Mucosa of rectum (tissue), 2 donors: ENCODE data around the gene DDX6.
"Not testable (repeated sequence)": the region's sequence is repeated elsewhere in the genome, so short reads cannot be mapped to it uniquely, and the experiment has no call there.

Source experiments
- H3K27ac ChIP-seq, 2 donors: one replicate each; pipeline ENCODE4 v1.7.0; 2013; ENCODE audit warnings: inconsistent platforms in 2 of 2, low read depth in 2 of 2, low read length in 2 of 2
- H3K27me3 ChIP-seq, 2 donors: one replicate each; pipeline ENCODE4 v1.7.0; 2013; ENCODE audit warnings: low read length in 2 of 2; ENCODE audit not compliant: control insufficient read depth in 2 of 2, insufficient read depth in 2 of 2
- H3K36me3 ChIP-seq, 2 donors: one replicate each; pipeline ENCODE4 v1.7.0; 2013; ENCODE audit warnings: low read length in 2 of 2; ENCODE audit not compliant: control insufficient read depth in 2 of 2, insufficient read depth in 2 of 2
- H3K4me1 ChIP-seq, 2 donors: one replicate each; pipeline ENCODE4 v1.7.0; 2013; ENCODE audit warnings: low read length in 2 of 2, mild to moderate bottlenecking in 1 of 2; ENCODE audit not compliant: control insufficient read depth in 2 of 2, insufficient read depth in 2 of 2
- H3K4me3 ChIP-seq, 2 donors: one replicate each; pipeline ENCODE4 v1.7.0; 2013; ENCODE audit warnings: low read length in 2 of 2
- H3K9ac ChIP-seq, 2 donors: one replicate each; pipeline ENCODE4 v1.7.0; 2013; ENCODE audit warnings: low read length in 2 of 2, low read depth in 1 of 2, mild to moderate bottlenecking in 1 of 2
- H3K9me3 ChIP-seq, 2 donors: one replicate each; pipeline ENCODE4 v1.7.0; 2013; ENCODE audit warnings: low read length in 2 of 2; ENCODE audit not compliant: control insufficient read depth in 2 of 2
- donor health status: healthy.
- donor health status: Normal muscosa, but diverticular disease.

Gene DDX6

GRCh38 chr11:118720078-118720477 is 70.9 kb downstream of the DDX6 start:
- not testable (repeated sequence) for H3K9me3 ChIP-seq, H3K4me3 ChIP-seq, H3K4me1 ChIP-seq, H3K9ac ChIP-seq, H3K36me3 ChIP-seq, H3K27me3 ChIP-seq, H3K27ac ChIP-seq

DNA sequence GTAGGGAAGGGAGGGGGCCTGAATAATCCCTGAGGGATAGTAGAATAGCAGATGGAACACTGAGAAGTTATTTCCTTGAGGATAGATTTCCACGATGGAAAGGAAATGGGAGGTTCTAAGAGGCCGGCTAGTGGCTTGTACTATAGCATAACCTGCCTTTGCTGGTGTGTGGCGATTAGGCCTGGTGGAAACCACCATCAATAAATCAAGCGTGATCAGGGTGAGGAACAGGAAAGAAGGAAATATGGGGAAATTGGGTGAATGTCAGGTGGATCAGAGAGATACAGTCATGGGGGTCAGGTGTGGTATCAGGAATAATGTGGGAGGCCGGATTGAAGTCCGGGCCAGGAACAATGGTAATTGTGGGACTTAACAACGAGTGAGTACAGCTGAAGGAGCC is 72.4 kb downstream of the DDX6 start:
- not testable (repeated sequence) for H3K27ac ChIP-seq, H3K36me3 ChIP-seq, H3K9me3 ChIP-seq, H3K9ac ChIP-seq, H3K4me1 ChIP-seq, H3K4me3 ChIP-seq, H3K27me3 ChIP-seq

DNA sequence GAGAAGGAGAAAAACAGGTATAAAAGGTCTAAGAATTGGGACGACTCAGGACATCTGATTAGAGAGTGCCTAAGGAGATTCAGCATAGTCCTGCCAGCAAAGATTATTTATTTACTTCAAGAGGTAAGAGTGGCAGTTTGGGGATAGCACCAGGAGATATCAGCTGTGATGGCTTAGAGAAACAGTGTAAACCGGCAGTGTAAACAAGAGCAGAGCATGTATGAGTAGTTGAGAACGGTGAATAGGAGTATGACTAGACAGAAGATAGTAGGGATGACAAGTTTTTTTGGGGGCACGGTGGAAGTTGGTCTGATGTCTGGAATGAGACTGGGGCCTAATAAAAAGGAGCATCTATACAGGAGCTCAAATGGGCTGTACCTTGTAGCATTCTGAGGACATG is 73.2 kb downstream of the DDX6 start:
- H3K36me3 ChIP-seq, H3K27ac ChIP-seq, H3K27me3 ChIP-seq, H3K9ac ChIP-seq, H3K4me3 ChIP-seq, H3K9me3 ChIP-seq, H3K4me1 ChIP-seq: not testable (repeated sequence)

GRCh38 chr11:118717221-118717620 is 73.7 kb downstream of the DDX6 start:
- not testable (repeated sequence) for H3K27me3 ChIP-seq, H3K9ac ChIP-seq, H3K4me1 ChIP-seq, H3K36me3 ChIP-seq, H3K9me3 ChIP-seq, H3K27ac ChIP-seq, H3K4me3 ChIP-seq

DNA sequence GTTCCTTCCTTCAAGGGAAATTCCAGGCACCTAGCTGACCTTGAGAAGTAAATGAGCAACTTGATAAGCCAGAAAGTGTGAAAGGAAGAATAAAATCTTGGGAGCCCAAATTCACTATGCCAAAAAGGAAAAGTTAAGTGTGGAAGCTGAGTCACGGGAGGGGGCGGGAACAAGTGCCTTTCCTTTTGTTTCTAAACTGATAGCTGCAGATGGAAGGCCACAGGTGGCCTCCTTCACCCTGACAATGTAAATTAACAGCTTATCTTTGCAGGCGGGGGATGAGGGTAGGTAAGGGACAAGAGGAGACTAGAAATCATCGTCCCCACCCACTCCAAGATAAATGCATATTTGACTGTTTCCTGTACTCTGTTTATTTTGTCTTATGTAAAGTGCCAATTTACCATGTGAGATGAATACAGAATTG is 75.1 kb downstream of the DDX6 start:
- no peak overlapping the region for H3K9ac ChIP-seq
- no peaks in the 10 kb centered on the region for H3K36me3 ChIP-seq
- H3K4me1 ChIP-seq, result no peaks in the 10 kb centered on the region
- no peaks in the 10 kb centered on the region for H3K9me3 ChIP-seq
- no peak overlapping the region for H3K4me3 ChIP-seq
- H3K27me3 ChIP-seq, result no peaks in the 10 kb centered on the region
- no peak overlapping the region for H3K27ac ChIP-seq

DNA sequence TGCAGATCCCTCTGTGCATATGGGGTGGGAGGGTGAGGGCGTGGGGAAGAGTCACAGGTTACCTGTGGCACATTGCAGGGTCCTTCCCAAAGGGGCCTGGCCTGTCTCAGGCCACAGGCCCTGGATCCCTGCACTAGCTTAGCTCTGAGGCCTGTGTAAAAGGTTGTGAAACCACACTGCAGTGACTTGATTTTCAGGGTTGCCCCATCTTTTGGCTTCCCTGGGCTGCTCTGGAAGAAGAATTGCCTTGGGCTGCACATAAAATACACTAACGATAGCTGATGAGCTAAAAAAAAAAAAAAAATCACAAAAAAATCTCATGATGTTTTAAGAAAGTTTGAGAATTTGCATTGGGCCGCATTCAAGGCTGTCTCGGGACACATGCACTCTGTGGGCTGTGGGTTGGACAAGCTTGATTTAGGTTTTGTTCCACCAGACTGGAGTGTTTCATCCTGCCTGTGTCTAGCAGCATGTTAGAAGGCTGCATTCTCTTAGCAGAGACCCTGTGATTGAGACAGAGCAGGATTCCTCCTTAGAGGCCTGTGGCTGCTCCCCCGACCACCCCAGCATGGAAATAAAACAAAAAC is 75.6 kb downstream of the DDX6 start:
- no peak overlapping the region for H3K27ac ChIP-seq
- no peaks in the 10 kb centered on the region for H3K27me3 ChIP-seq
- no peaks in the 10 kb centered on the region for H3K9me3 ChIP-seq
- H3K4me3 ChIP-seq, result no peak overlapping the region
- H3K4me1 ChIP-seq, result no peaks in the 10 kb centered on the region
- no peak overlapping the region for H3K9ac ChIP-seq
- H3K36me3 ChIP-seq, result no peaks in the 10 kb centered on the region

- Histone ChIP-seq H3K27me3 (no peaks in the 10 kb centered on the region), H3K4me1 (no peaks in the 10 kb centered on the region), H3K27ac (no peak overlapping the region), H3K4me3 (no peak overlapping the region), H3K9ac (no peak overlapping the region), H3K9me3 (no peaks in the 10 kb centered on the region), H3K36me3 (no peaks in the 10 kb centered on the region)
Measured at GRCh38 chr11:118714816-118715215, 76.1 kb downstream of the DDX6 start.

DNA sequence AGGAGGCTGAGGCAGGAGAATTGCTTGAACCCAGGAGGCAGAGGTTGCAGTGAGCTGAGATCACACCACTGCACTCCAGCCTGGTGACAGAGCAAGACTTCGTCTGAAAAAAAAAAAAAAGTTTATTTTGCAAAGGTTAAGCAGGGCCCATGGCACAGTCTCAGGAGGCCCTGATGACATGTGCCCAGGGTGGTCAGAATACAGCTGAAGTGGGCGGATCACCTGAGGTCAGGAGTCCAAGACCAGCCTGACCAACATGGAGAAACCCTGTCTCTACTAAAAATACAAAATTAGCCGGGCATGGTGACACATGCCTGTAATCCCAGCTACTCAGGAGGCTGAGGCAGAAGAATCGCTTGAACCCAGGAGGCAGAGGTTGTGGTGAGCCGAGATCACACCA is 76.5 kb downstream of the DDX6 start:
- not testable (repeated sequence) for H3K4me1 ChIP-seq, H3K27me3 ChIP-seq, H3K4me3 ChIP-seq, H3K27ac ChIP-seq, H3K9ac ChIP-seq, H3K9me3 ChIP-seq, H3K36me3 ChIP-seq

DNA sequence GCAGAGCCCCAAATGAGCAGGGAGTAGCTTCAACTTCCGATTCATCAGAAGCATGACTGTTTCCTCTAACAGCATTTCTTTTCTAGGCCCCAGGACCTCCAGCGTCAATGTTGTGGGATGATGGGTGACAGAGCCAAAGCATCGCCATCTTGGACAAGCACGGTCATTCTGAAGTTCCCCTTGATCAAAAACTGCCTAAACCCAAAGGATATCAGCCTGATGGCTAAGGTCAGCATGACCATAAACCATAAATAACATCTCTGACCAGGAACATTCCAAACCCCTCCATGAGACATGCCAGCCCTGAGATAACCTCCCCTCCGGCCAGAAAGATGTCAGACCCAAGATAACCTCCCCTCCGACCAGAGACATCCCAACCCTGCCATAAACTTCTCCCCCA is 82.7 kb downstream of the DDX6 start:
- H3K4me1 ChIP-seq, result no peaks in the 10 kb centered on the region
- no peaks in the 10 kb centered on the region for H3K36me3 ChIP-seq
- H3K9me3 ChIP-seq, result no peaks in the 10 kb centered on the region
- no peak overlapping the region for H3K9ac ChIP-seq
- H3K27me3 ChIP-seq, result no peaks in the 10 kb centered on the region
- no peak overlapping the region for H3K27ac ChIP-seq
- no peak overlapping the region for H3K4me3 ChIP-seq

- Histone ChIP-seq H3K27ac (no peak overlapping the region), H3K4me3 (no peak overlapping the region), H3K27me3 (no peaks in the 10 kb centered on the region), H3K9me3 (no peaks in the 10 kb centered on the region), H3K4me1 (no peaks in the 10 kb centered on the region), H3K9ac (no peak overlapping the region), H3K36me3 (no peaks in the 10 kb centered on the region)
Measured at GRCh38 chr11:118706546-118706825, 84.5 kb downstream of the DDX6 start.

DNA sequence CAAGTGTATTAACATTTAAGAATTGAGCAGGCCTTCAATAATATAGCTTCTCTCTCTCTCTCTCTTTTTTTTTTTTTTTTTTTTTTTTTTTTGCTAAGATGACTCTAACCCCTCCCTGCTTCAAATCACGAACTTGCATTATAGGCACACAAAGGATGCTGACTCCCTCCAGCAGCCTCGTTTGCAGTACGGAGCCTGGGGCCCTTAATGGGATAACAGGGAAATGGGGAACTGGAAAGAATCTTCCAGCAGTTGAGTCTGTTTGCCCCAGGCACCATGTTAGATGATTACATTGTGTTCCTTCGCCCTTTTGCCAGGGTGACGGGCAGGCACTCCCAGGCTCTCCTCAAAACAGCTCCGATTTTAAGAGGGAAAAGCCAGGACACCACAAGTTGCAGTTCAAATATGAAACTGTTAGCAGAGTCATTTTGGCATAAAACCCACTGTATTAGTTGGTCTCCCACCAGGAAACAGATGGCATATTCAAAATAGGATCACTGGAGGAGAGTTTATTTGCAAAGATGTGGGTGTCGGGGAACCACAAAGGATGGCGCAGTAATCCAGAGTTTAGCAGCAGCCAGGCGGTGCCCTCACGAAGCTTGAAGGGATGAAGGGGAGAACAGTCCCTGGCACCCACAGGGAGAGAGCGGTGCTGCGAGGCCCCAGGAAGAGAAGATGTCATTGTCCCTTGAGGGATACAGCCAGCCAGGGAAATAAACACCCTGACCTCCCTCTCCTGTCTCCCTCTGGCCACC is 85.0 kb downstream of the DDX6 start:
- Histone ChIP-seq H3K27me3 (no peaks in the 10 kb centered on the region), H3K27ac (no peak overlapping the region), H3K36me3 (no peaks in the 10 kb centered on the region), H3K9me3 (no peaks in the 10 kb centered on the region), H3K4me3 (no peak overlapping the region), H3K9ac (no peak overlapping the region), H3K4me1 (no peaks in the 10 kb centered on the region)
